Measurements from ENCODE around the gene NRCAM. TPM values are rescaled to one million over a fixed set of nuclear protein-coding genes. Genes with fewer than 3 reads are reported as not detected.
"Not testable (repeated sequence)": the region's sequence is repeated elsewhere in the genome, so short reads cannot be mapped to it uniquely, and the experiment has no call there.

NRCAM gene
- total RNA-seq, 1 experiment from 2014 or later = 1.1 TPM

- intact Hi-C loops (cut with micrococcal nuclease) = no loop called here
- ChIA-PET CTCF (interaction anchor here (0.6 kb wide), 1 partner anchor 101 kb away, joined by 3 read pairs; no protein-coding TSS in a partner anchor), POLR2A (no interaction called here)
- H3K4me1 Mint-ChIP-seq (ENCODE audit: insufficient read depth, unreplicated experiment) = peaks cover 10% of the 10 kb centered on the region
- no peaks in the 10 kb centered on the region for H3K36me3 Mint-ChIP-seq (ENCODE audit: insufficient read depth, unreplicated experiment)
- no peak for TF ChIP-seq CTCF (IDR thresholded peaks at IDR 0.05; ENCODE audit: unreplicated experiment)
- no peaks in the 10 kb centered on the region for H3K27me3 Mint-ChIP-seq (ENCODE audit: insufficient read depth, unreplicated experiment)
- DNase-seq (ENCODE audit: unreplicated experiment) = no peak
- no peak overlapping the region for H3K4me3 Mint-ChIP-seq (ENCODE audit: unreplicated experiment)
- peaks cover 7% of the 10 kb centered on the region for H3K9me3 Mint-ChIP-seq (ENCODE audit: unreplicated experiment)
- H3K27ac Mint-ChIP-seq (ENCODE audit: low read depth, unreplicated experiment) = no peak overlapping the region
- BruUV-seq (replicated peaks) = no TSS peak
Observed at GRCh38 chr7:108280136-108280535, 176.1 kb downstream of the NRCAM start.

- intact Hi-C loops (cut with micrococcal nuclease) = no loop called here
- Mint-ChIP-seq H3K36me3 (ENCODE audit: insufficient read depth, unreplicated experiment) (no peaks in the 10 kb centered on the region), H3K27me3 (ENCODE audit: insufficient read depth, unreplicated experiment) (no peaks in the 10 kb centered on the region), H3K27ac (ENCODE audit: low read depth, unreplicated experiment) (no peak overlapping the region), H3K9me3 (ENCODE audit: unreplicated experiment) (peaks cover 7% of the 10 kb centered on the region), H3K4me1 (ENCODE audit: insufficient read depth, unreplicated experiment) (no peaks in the 10 kb centered on the region), H3K4me3 (ENCODE audit: unreplicated experiment) (no peak overlapping the region)
- ChIA-PET CTCF (no interaction called here), POLR2A (interaction anchor here (0.6 kb wide), 1 partner anchor 11 kb away, joined by 3 read pairs; no protein-coding TSS in a partner anchor)
- TF ChIP-seq CTCF (IDR thresholded peaks at IDR 0.05; ENCODE audit: unreplicated experiment) = no peak
- no peak for DNase-seq (ENCODE audit: unreplicated experiment)
- no TSS peak for BruUV-seq (replicated peaks)
Observed at GRCh38 chr7:108278776-108279175, 177.5 kb downstream of the NRCAM start.

GRCh38 chr7:108278281-108278680 lies 178.0 kb downstream of the NRCAM start:
- no TSS peak for BruUV-seq (replicated peaks)
- CTCF ChIA-PET = no interaction called here
- H3K9me3 Mint-ChIP-seq (ENCODE audit: unreplicated experiment) = peaks cover 7% of the 10 kb centered on the region

DNA sequence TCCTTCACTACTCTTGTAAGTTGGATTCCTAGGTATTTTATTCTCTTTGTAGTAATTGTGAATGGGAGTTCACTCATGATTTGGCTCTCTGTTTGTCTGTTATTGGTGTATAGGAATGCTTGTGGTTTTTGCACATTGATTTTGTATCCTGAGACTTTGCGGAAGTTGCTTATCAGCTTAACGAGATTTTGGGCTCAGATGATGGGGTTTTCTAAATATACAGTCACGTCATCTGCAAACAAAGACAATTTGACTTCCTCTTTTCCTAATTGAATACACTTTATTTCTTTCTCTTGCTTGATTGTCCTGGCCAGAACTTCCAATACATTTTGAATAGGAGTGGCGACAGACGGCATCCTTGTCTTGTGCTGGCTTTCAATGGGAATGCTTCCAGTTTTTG lies 181.8 kb downstream of the NRCAM start:
- POLR2A ChIA-PET; H3K27me3 Mint-ChIP-seq (ENCODE audit: insufficient read depth, unreplicated experiment); BruUV-seq (replicated peaks); H3K4me1 Mint-ChIP-seq (ENCODE audit: insufficient read depth, unreplicated experiment); H3K36me3 Mint-ChIP-seq (ENCODE audit: insufficient read depth, unreplicated experiment); intact Hi-C loops (cut with micrococcal nuclease); DNase-seq (ENCODE audit: unreplicated experiment); H3K27ac Mint-ChIP-seq (ENCODE audit: low read depth, unreplicated experiment); H3K4me3 Mint-ChIP-seq (ENCODE audit: unreplicated experiment); H3K9me3 Mint-ChIP-seq (ENCODE audit: unreplicated experiment): not testable (repeated sequence)
- CTCF ChIA-PET = interaction anchor here (0.7 kb wide), 1 partner anchor 133 kb away, joined by 3 read pairs; no protein-coding TSS in a partner anchor

More at GRCh38 chr7:108278281-108278680, 178.0 kb downstream of the NRCAM start:
- POLR2A ChIA-PET = interaction anchor here (0.6 kb wide), 1 partner anchor 11 kb away, joined by 3 read pairs; no protein-coding TSS in a partner anchor
- H3K36me3 Mint-ChIP-seq (ENCODE audit: insufficient read depth, unreplicated experiment) = no peaks in the 10 kb centered on the region
- no peaks in the 10 kb centered on the region for H3K4me1 Mint-ChIP-seq (ENCODE audit: insufficient read depth, unreplicated experiment)
- no peak for DNase-seq (ENCODE audit: unreplicated experiment)
- TF ChIP-seq CTCF (IDR thresholded peaks at IDR 0.05; ENCODE audit: unreplicated experiment) = no peak
- intact Hi-C loops (cut with micrococcal nuclease) = no loop called here
- H3K27me3 Mint-ChIP-seq (ENCODE audit: insufficient read depth, unreplicated experiment) = no peaks in the 10 kb centered on the region
- no peak overlapping the region for H3K4me3 Mint-ChIP-seq (ENCODE audit: unreplicated experiment)
- H3K27ac Mint-ChIP-seq (ENCODE audit: low read depth, unreplicated experiment) = no peak overlapping the region

DNA sequence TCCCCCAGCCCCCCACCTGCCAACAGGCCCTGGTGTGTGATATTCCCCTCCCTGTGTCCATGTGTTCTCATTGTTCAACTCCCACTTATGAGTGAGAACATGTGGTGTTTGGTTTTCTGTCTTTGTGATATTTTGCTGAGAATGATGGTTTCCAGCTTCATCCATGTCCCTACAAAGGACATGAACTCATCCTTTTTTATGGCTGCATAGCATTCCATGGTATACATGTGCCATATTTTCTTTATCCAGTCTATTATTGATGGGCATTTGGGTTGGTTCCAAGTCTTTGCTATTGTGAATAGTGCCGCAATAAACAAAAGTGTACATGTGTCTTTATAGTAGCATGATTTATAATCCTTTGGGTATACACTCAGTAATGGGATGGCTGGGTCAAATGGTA lies 183.3 kb downstream of the NRCAM start:
- not testable (repeated sequence) for BruUV-seq (replicated peaks)

More for the DNA sequence above, 183.3 kb downstream of the NRCAM start:
- H3K27ac Mint-ChIP-seq (ENCODE audit: low read depth, unreplicated experiment); H3K27me3 Mint-ChIP-seq (ENCODE audit: insufficient read depth, unreplicated experiment); H3K4me3 Mint-ChIP-seq (ENCODE audit: unreplicated experiment); DNase-seq (ENCODE audit: unreplicated experiment); intact Hi-C loops (cut with micrococcal nuclease); CTCF ChIA-PET; POLR2A ChIA-PET; H3K36me3 Mint-ChIP-seq (ENCODE audit: insufficient read depth, unreplicated experiment); H3K9me3 Mint-ChIP-seq (ENCODE audit: unreplicated experiment); H3K4me1 Mint-ChIP-seq (ENCODE audit: insufficient read depth, unreplicated experiment): not testable (repeated sequence)

All from MCF 10A (cell line).